ENCODE data around the gene ODAM.
"Not testable (repeated sequence)": the region's sequence is repeated elsewhere in the genome, so short reads cannot be mapped to it uniquely, and the experiment has no call there.

ODAM gene, protein sequence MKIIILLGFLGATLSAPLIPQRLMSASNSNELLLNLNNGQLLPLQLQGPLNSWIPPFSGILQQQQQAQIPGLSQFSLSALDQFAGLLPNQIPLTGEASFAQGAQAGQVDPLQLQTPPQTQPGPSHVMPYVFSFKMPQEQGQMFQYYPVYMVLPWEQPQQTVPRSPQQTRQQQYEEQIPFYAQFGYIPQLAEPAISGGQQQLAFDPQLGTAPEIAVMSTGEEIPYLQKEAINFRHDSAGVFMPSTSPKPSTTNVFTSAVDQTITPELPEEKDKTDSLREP

DNA sequence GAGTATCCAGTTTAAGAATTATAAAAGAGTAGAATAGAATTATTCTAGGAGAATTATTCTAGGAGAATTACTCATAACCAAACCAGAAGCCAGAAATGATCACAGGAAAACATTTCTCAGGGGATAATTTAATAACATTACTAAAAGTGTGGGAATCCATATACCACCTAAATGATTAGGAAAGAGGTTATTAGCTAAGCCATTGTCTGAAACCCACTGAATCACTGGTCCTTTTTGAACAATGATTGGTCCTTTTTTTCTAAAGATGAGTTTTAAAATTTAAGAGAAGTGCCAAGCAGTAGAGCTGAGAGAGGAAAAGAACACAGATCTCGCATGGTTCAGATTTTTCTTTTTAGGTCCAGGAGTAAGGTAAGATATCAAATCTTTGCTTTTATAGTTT, at the start of gene ODAM:
Gene ODAM (plus strand): TSS at position 301 of the 400 bp plus-strand sequence. CDS start 819 bp downstream, outside the sequence.
- no peak for FAIRE-seq

DNA sequence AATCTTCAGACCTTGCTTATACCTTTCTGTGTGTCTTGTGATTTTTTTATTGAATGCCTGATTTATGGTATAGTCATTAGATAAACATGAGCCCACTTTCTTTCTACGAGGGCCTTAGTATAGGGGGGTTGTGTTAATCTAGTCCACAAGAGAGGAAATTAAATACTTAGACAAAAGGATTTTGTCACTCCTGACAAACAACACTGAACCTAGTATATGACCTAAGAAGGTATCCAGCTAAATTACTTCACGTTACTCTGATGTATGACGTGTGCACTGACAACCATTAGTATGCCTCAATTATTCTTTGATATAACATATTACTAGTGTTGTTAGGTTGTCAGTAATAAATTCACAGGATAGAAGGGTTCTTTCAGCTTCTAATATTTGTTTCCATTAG, 44.3 kb upstream of the ODAM start:
- FAIRE-seq = no peak

DNA sequence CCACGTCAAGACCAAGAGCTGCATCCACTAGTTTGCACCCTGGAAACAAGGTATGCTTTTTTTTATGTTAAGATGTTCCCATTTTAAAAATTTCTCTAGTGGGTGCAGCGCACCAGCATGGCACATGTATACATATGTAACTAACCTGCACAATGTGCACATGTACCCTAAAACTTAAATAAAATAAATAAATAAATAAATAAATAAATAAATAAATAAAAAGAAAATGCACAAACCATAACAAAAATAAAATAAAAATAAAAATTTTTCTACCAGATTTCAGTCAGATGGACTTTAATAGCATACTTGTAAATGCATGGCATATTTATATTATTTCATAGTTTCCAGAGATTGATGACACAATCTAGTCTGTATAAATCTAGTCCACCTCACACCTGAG, 43.4 kb upstream of the ODAM start:
- no peak for FAIRE-seq

DNA sequence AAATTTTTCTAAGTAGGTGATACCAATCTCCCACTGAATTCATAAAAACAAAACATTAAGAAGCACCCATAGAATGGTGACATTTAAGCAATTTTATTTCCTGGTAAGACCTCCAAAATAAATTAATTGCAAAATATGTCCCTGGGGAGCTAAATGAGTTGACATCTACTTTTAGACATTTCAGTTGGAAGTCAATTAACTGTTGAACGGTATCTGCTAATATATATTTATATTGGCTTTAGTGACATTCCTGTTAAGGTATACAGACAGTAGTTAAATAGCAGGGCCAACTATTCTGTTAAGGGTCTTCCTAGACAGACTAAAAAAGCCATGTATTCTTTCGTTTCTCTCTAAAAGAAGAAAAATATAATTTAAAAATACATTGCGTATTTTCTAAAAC, 41.6 kb upstream of the ODAM start, which contains the start of gene PRR27:
Gene PRR27 (plus strand): TSS at position 301 of the 400 bp plus-strand sequence. CDS start 139 bp downstream, outside the sequence.
- FAIRE-seq = no peak

DNA sequence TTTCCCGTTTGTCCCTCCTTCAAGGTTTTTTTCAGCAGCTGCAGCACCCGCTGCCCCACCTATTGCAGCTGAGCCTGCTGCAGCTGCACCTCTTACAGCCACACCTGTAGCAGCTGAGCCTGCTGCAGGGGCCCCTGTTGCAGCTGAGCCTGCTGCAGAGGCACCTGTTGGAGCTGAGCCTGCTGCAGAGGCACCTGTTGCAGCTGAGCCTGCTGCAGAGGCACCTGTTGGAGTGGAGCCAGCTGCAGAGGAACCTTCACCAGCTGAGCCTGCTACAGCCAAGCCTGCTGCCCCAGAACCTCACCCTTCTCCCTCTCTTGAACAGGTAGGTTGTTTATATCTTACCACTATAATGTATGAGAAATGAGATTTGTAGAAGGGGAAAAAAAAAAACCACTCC, 36.9 kb upstream of the ODAM start:
- FAIRE-seq = no peak

DNA sequence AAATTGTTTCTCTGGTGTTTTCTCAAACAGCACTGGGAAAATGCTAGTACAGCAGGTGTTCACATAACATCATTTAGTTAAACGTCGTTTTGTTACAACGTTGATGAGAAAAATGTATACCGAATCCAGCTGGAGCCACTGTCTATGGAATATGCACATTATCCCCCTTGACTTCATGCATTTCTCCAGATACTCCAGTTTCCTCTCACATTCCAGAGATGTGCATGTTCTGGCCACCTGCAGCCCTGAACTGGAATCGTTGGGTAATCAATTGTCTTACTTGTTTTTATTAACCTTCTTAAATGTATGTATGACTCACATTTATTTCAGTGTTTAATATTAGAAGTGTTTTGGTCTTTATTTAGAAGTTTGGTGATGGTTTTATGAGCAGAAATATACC, 18.4 kb upstream of the ODAM start:
- FAIRE-seq = no peak

DNA sequence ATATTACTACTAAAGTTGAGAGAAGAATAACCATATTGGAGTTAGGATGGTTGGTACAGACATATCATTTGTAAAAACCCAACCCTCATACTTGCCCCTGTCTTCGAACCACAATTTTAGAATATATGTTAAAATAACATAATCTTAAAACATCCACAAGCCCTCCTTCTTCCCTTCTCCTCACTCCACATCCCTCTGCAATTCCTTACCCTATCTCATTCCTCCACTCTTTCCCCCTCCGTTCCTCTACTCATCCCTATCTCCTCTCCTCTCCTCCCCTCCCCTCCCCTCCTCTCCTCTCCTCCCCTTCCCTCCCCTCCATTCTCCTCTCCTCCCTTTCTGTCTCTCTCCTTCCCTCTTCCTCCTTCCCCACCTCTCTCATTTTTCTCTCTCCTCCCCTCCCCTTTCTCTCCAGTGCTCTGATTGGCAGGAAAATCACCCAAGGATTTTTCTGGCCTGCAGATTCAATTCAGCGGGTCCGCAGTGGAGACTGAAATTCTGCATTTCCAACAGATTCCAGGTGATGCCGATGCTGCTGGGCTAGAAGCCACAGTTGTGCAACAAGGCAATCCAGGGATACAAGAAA, 17.4 kb upstream of the ODAM start:
- no peak for FAIRE-seq

DNA sequence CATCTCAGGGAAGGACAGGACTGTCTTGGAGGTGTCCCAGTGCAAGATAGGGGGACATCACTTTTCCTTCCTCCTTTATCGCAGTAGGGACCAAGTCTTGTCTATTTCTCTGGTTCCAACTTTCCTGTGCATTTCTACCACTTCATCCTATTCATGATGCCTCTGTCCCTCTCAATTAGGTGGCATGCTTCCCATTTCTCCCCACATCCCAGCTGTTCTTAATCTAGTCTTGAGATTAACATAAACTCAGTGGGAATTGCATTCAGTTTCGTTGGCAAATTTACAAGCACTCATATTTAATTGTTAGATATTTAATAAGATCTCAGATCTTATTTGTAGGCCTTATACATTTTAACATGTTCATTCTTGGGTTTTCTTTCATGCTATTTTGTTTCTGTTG, 15.7 kb upstream of the ODAM start:
- no peak for FAIRE-seq

DNA sequence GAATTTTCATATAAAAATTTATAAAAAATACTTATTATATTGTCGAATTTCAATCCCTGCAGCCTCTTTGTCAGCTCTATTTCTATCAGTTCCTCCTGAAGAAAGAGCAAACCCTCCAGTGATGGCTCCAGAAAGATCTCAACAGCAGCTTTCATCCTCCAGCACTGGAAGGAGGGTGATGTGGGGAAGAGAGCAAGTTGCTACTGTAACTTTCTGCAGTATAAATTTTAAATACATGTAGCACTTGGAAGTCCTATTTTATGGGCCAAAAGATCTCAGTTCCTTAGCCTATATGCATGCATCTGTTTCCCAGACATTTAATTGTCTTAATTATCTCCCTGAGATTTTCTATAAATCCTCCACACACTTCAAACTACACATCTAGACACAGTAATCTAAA, 13.7 kb upstream of the ODAM start:
- FAIRE-seq = no peak

DNA sequence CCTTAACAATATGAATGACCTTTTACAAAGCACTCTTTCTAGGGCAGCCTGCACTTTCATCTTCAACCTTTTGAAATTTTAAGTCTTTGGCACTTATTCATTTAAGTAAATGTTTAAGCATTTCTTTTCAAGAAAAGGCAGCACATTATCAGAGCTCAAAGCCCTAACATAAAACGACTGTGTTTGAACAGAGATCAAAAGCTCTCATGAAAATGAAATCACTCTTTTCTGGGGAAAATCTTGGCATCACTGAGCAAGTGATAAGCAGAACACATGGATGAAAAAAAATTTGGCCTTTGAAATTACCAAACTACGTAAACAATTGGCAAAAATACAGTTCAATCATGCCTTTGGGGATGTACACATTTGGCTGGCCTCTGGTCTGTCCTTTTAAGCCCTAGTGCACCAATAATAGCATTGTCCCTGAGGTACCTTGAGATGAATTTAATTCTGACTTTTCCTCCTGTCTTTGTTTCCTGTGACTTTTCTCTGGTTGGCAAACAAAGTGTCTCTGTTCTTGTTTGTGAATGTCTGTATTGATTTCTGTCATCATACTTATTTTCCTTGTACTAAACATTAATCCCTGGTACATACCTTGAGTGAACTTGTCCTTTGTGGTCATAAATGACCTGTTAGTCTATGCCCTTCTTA, 12.9 kb upstream of the ODAM start:
- FAIRE-seq = no peak

DNA sequence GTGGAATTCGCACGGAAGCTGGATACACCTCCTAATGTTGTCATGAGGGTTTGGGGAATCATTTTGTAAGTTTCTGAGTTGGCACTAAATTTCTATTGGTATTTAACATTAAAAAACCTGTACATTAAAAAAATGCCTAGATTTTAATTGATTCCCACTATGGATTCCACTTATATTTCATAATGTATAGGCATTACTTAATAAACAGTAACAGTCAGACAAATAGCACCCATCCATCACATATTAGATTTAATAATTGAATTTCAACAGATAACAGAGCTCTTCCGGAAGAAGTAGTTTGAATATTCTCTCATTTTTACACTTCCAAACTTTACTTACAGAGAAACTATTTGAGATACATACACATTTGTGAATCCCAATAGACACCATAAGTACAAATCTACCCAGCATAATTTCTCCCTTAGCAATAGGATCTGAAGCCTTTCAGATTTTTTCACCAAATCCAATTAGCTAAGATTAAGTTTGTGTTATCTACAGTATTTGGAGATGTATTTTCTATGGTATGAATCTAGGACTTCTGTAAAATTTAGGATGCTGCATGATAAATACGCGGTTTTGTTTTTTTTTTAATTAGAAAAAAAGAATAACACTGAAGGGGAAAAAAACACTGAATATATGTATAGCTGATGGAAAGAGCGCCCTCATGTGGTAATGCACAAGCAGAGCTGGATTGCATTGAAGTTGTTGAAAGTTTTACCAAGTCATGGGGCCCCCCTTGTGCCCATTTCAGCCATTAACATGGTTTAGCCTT, 12.2 kb upstream of the ODAM start:
- no peak for FAIRE-seq

DNA sequence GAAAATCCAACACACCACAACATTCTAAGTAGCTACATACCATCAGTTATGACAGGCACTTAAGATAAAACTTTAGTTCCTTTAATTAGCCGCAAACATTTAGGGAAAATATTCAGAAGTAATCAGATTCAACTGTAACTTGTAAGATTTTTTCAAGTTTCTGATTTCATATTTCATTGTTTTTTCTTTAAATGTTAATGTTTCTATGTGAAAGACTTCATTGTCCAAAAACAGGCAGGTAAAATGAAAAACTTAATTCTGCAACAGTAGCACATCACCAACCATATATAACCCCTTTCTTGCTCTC, 11.6 kb upstream of the ODAM start:
- no peak for FAIRE-seq

DNA sequence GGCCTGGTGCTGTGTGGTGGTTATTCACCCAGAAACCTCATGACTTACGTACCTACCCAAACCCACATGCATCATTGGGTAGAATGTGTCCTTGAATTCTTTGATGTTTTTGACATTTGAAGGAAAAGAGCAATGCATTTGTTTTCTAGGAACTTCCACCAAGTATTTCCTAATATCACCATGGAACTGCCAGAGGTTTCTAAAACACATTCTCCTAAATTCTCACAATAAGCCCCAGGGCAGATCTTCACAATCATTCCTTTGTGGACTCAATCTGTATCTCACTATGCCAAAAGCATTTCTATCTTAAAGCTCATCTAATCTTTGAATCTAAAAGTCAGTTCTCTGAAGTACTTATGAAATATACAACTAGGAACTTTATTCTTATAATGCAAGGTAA, 8.3 kb upstream of the ODAM start:
- FAIRE-seq = no peak

DNA sequence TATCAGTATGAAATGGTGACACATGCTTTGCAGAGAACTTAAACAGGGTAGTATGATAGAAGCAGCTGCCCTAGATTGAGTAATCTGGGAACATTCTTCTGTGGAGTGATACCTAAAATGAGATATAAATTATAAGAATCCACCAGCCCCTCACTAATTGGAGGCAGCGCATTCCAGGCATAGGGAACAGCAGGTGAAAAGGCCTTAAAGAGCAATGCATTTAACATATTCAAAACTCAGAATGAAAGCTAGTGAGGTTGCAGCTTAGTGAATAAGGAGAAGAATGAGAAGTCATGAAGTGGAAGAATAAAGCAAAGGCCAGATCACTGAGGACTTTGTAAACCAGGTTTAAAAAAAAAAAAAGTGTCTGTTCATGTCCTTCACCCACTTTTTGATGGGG, 4.9 kb upstream of the ODAM start:
- FAIRE-seq = no peak

DNA sequence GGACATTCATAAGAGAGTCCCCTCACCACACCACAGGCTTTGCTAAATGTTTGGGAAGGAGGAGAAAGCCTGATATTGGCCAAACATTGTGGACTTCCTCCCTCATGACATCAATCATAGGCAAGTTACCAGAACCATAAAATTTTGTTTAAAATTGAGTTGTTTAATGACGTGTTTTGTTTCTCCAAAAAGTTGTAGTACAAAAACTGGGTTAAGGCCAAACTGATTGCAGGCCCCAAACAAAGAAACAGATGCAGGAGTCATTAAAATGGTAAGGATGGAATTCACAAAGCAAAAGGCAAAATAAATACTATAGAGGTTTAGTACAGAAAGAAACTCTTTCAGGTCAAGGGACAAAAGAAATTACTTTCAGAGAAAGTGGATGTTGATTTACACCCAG, 3.9 kb upstream of the ODAM start:
- no peak for FAIRE-seq

DNA sequence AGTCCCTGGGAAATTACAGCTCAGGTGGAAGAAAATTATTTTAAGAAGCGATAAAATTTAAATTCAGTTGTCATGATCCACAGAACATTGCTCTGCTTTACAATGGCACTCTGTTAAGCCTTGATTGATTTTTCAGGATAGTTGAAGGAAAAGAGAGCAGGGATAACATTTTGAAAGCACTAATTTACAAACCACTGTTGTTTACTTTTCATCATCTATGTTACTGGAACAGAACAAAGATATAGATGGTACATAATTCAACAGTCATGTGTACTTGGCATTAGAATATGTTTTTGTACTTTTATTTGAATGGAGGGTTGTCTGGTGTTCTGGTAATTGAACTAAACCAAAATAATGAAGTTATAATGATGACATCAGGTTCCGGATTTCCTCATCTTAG, 2.6 kb upstream of the ODAM start:
- FAIRE-seq = no peak

DNA sequence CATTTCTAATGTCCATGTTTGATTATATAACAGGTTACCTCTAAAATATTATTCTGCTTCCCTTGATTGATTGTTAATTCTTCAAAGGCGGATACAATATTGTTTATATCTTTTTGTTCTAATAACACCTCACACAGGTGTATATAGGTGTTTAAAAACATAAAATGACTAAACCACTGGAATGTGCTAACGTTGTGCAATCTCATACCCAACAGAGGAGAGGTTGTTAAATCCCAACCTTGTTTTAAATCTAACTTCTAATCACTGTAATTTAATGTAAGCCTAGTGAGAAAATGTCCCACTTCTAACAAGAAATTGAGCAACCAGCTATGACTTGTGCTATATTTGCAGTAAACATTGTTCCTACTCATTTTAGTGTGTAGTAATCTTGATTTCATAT, 1.3 kb downstream of the ODAM start:
- FAIRE-seq = no peak

DNA sequence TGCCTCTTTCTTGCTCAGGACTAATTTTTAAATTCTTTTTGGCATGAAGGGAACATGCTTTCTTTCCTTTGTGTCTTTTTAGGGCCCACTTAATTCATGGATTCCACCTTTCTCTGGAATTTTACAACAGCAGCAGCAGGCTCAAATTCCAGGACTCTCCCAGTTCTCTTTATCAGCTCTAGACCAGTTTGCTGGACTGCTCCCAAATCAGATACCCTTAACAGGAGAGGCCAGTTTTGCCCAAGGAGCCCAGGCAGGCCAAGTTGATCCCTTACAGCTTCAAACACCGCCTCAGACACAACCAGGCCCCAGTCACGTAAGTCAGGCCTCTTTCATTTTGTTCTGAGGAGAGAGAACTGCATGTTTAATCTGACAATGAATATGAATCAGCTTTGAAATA, 2.3 kb downstream of the ODAM start:
- FAIRE-seq = no peak

DNA sequence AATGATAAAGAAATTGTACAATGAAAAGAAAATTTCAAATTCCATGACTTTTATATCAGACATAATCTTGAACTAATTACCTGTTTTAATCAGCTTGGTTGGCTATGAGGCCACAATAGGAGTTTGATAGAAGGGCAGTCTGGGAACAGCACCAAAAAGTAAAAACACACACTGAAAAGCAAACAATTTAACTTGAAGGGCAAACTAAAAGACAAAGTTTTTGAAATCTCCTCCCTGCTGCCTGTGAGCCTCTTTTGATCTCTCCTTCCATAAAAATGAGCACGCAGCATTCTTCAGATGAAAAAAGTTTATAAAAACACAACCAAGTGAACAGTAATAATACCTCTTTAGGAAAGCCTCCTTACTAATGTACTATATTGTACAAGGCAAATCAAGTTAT, 8.1 kb downstream of the ODAM start:
- no peak for FAIRE-seq

DNA sequence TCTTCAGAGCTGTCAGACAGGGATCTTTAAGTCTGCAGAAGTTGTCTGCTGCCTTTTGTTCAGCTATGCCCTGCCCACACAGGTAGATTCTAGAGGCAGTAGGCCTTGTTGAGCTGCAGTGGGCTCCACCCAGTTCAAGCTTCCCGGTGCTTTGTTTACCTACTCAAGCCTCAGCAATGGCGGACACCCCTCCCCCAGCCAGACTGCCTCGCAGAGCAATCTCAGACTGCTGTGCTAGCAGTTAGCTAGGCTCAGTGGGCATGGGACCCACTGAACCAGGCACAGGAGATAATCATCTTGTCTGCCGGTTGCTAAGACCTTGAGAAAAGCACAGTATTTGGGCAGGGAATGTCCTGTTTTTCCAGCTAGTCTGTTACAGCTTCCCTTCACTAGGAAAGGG, 17.2 kb downstream of the ODAM start:
- not testable (repeated sequence) for FAIRE-seq

DNA sequence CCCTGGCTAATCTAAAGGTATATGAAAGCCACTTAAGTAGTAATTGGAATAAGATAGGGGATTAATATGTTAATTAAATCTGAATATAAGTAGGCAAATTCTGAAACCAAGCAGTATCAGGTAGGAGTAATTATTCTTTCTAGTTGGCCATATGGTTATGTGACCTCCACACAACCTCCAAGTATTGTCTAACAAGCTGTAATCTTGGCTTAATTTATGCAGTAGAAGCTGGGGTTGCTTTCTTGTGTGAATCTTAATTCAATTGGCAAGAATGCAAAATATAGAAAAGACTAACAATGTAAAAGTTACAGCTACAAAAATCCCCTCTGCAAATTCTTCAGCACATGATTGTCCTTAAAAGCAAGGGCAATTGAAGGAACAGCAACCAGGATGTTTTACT, 20.6 kb downstream of the ODAM start:
- not testable (repeated sequence) for FAIRE-seq

DNA sequence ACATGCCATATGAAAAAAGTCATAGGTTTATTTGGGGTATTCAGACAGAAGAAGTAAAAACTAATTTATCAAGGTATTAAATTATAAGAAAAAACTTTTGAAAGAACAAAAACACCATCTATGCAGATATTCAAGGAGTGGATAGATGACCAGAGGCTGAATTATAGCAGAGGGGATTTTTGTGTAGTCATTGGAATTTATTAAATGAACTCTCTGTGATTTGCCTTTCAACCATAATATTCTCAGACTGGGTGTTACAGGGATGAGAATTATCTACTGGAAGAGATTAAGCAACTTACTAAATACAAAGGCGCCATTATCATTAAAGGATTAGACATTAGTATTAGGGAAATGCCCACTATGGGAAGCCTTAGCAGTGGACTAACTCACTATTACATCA, 21.0 kb downstream of the ODAM start:
- not testable (repeated sequence) for FAIRE-seq

DNA sequence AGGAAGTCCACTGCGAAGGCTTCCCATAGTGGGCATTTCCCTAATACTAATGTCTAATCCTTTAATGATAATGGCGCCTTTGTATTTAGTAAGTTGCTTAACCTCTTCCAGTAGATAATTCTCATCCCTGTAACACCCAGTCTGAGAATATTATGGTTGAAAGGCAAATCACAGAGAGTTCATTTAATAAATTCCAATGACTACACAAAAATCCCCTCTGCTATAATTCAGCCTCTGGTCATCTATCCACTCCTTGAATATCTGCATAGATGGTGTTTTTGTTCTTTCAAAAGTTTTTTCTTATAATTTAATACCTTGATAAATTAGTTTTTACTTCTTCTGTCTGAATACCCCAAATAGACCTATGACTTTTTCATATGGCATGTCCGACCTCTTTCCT, 25.9 kb downstream of the ODAM start:
- FAIRE-seq = not testable (repeated sequence)

DNA sequence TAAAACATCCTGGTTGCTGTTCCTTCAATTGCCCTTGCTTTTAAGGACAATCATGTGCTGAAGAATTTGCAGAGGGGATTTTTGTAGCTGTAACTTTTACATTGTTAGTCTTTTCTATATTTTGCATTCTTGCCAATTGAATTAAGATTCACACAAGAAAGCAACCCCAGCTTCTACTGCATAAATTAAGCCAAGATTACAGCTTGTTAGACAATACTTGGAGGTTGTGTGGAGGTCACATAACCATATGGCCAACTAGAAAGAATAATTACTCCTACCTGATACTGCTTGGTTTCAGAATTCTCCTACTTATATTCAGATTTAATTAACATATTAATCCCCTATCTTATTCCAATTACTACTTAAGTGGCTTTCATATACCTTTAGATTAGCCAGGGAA, 26.3 kb downstream of the ODAM start:
- not testable (repeated sequence) for FAIRE-seq

Measured in TTC549 (cell line).